Liver (tissue), 3 donors: ENCODE data around the gene ACSBG1.

Experiments
- ATF3 ChIP-seq: IDR thresholded peaks from 2 replicates; pipeline ENCODE4 v1.6.1; 2016; ENCODE audit warnings: antibody characterized with exemption
- CTCF ChIP-seq: fragments of 150-350 bp; IDR thresholded peaks from 2 replicates; pipeline ENCODE4 v1.5.1; 2017; ENCODE audit warnings: improper control_type of control experiment, low read depth, low read length; ENCODE audit not compliant: missing input control
- FOXA1 ChIP-seq: IDR thresholded peaks from 2 replicates; pipeline ENCODE4 v1.6.1; 2016; ENCODE audit warnings: antibody characterized with exemption
- HNF4G ChIP-seq: IDR thresholded peaks from 2 replicates; pipeline ENCODE4 v1.6.1; 2016; ENCODE audit warnings: antibody characterized with exemption
- JUND ChIP-seq, 2 donors: IDR thresholded peaks; 2 replicates each; pipeline ENCODE4 v1.6.1; 2016; ENCODE audit warnings: antibody characterized with exemption in 2 of 2
- MAX ChIP-seq: IDR thresholded peaks from 2 replicates; pipeline ENCODE4 v1.6.1; 2016; ENCODE audit warnings: antibody characterized with exemption
- REST ChIP-seq: IDR thresholded peaks from 2 replicates; pipeline ENCODE4 v1.6.1; 2016; ENCODE audit warnings: antibody characterized with exemption, mild to moderate bottlenecking
- YY1 ChIP-seq: IDR thresholded peaks from 2 replicates; pipeline ENCODE4 v1.6.1; 2016; ENCODE audit warnings: antibody characterized with exemption, mild to moderate bottlenecking
- donor health status: healthy.
- donor health status: healthy.

GRCh38 chr15:78225783-78226541 is 8.4 kb downstream of the ACSBG1 start:
- TF ChIP-seq MAX: no peak
- no peak for TF ChIP-seq CTCF
- no peak for TF ChIP-seq REST
- no peak for TF ChIP-seq FOXA1
- TF ChIP-seq JUND (IDR thresholded peaks at IDR 0.05): no peak
- no peak for TF ChIP-seq YY1
- TF ChIP-seq HNF4G: no peak
- TF ChIP-seq ATF3: no peak
